NCI-H2171 treated with DMSO at 0.1 percent for 48 hours (cell line): ENCODE data around the gene CCDC187.

Source experiments
- DNase-seq: peaks from one replicate; lab custom pipeline; 2025; lab: John Stamatoyannopoulos, UW

CCDC187 gene

GRCh38 chr9:136297016-136297691, 6.7 kb downstream of the CCDC187 start:
- no peak for DNase-seq

GRCh38 chr9:136296434-136297015, 7.4 kb downstream of the CCDC187 start:
- no peak for DNase-seq

GRCh38 chr9:136295542-136296433, 8.1 kb downstream of the CCDC187 start:
- no peak for DNase-seq

GRCh38 chr9:136295055-136295454, 8.8 kb downstream of the CCDC187 start:
- DNase-seq = no peak

- no peak for DNase-seq
These were observed 9.5 kb downstream of the CCDC187 start for GRCh38 chr9:136294437-136294836.

- DNase-seq = no peak
These were observed 10.3 kb downstream of the CCDC187 start for GRCh38 chr9:136293476-136294077.

GRCh38 chr9:136292591-136293448, 11.1 kb downstream of the CCDC187 start:
- no peak for DNase-seq

- no peak for DNase-seq
These were observed 11.8 kb downstream of the CCDC187 start for GRCh38 chr9:136292026-136292538.

GRCh38 chr9:136291306-136292025, 12.4 kb downstream of the CCDC187 start:
- no peak for DNase-seq

- no peak for DNase-seq
These were observed 13.3 kb downstream of the CCDC187 start for GRCh38 chr9:136290508-136291000.

- DNase-seq = no peak
These were observed 14.0 kb downstream of the CCDC187 start for GRCh38 chr9:136289651-136290507.

- no peak for DNase-seq
These were observed 15.7 kb downstream of the CCDC187 start for GRCh38 chr9:136287960-136288753.

GRCh38 chr9:136286987-136287379, 16.9 kb downstream of the CCDC187 start:
- no peak for DNase-seq

- no peak for DNase-seq
These were observed 17.4 kb downstream of the CCDC187 start for GRCh38 chr9:136286359-136286986.

- DNase-seq = no peak
These were observed 18.2 kb downstream of the CCDC187 start for GRCh38 chr9:136285501-136286358.

GRCh38 chr9:136284951-136285350, 18.9 kb downstream of the CCDC187 start:
- no peak for DNase-seq

- no peak for DNase-seq
These were observed 19.6 kb downstream of the CCDC187 start for GRCh38 chr9:136284311-136284710.
